AG10803 (cell line): Measurements from ENCODE around the gene EXOC4.
A peak's percentile ranks its signal among the peaks of the same experiment; 100 is the strongest.

Experiments
- DNase-seq: peaks from one replicate; pipeline ENCODE4 v3.0.0; 2010; ENCODE audit warnings: low read depth
- H3K4me3 ChIP-seq: 2 replicates; pipeline ENCODE4 v1.5.1; 2011; ENCODE audit warnings: mild to moderate bottlenecking, low read length, control low read depth
- CTCF ChIP-seq: conservative IDR thresholded peaks from 2 replicates; pipeline ENCODE4 v1.5.1; 2011; ENCODE audit warnings: mild to moderate bottlenecking, low read length, control low read depth, inconsistent platforms

The EXOC4 gene

GRCh38 chr7:133330085-133330484 lies 77.2 kb downstream of the EXOC4 start:
- H3K4me3 ChIP-seq: no peak overlapping the region
- TF ChIP-seq CTCF: no peak
- DNase-seq: no peak

DNA sequence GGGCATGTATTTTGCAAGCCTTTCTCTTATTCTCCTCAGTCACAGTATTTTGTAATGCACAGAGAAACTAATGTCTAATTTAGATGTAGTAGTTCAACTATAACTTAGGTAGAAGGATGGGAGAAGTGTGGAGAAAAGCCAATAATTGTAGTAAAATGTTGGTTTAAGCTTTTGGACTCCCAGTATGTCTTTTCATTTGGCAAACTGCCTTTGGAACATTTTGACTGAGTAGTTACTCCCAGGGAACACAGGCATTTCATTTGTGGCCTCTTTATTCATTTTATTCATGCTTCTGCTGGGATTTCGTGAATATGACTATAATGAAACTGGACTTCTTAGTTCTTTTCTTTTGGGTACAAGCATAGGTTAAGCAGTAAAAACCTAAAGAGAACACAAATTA lies 79.0 kb downstream of the EXOC4 start:
- no peak for TF ChIP-seq CTCF
- no peak overlapping the region for H3K4me3 ChIP-seq
- DNase-seq: peak; percentile 3

GRCh38 chr7:133339772-133340171 lies 86.9 kb downstream of the EXOC4 start:
- DNase-seq: no peak
- H3K4me3 ChIP-seq: no peak overlapping the region
- no peak for TF ChIP-seq CTCF

DNA sequence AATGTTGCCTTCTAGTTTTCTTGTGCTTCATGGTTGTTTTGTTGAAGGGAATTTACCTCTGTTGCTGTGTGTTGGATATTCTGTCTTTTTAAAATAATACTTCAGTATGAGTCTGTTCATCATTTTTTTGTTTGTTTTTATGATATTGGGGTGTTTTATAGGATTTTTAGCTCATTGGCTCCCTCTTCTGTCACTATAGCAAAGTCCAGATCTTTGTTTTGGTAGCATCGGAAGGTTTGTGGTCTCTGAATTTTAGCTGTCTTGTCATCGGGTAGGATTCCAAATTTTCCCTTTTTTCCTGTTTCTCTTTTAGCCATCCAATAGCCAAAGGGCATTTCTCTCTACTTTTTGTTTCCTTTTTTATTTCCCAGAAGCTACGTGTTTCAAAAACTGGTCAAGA lies 91.4 kb downstream of the EXOC4 start:
- peak; percentile 66 for TF ChIP-seq CTCF
- DNase-seq: peak; percentile 25
- no peak overlapping the region for H3K4me3 ChIP-seq

- DNase-seq: no peak
- TF ChIP-seq CTCF: no peak
- no peak overlapping the region for H3K4me3 ChIP-seq
These were observed 93.0 kb downstream of the EXOC4 start for GRCh38 chr7:133345690-133346421.

DNA sequence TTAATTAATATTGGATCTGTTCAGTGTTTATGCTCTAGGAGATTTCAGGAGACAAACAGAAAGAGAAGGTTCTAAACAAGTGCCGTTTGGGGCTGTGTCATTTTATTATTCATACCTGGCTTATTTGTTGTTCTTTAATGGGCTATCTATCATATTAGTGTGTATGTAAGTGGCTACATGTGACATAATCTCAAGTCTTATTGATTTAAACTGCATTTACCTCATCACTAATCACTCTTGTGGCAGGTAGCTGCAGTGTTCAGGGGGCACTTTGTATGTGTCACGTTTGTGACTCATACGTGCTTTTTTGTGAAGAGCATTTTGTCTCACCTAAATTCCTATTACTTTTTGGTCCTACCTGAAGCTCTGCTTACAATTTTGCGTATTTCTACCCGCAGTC lies 95.4 kb downstream of the EXOC4 start:
- no peak for TF ChIP-seq CTCF

DNA sequence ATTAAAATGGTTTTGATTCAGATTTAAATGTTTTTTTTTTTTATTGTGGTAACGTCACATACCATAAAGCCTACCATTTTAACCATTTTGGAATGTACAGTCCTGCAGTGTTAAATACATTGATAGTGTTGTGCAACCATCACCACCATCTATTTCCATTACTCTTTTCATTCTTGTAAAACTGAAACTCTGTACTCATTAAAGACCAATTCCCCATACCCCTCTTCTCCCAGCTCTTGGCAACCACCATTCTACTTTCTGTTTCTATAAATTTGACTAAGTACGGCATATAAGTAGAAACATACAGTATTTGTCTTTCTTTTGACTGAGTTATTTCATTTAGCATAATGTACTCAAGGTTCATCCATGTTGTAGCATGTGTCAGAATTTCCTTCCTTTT lies 96.2 kb downstream of the EXOC4 start:
- no peak for DNase-seq
- H3K4me3 ChIP-seq: no peak overlapping the region
- no peak for TF ChIP-seq CTCF

More for the DNA sequence above, 95.4 kb downstream of the EXOC4 start:
- DNase-seq: no peak
- H3K4me3 ChIP-seq: no peak overlapping the region
